ENCODE data around the gene STARD13. TPM values are rescaled to one million over a fixed set of nuclear protein-coding genes. Genes with fewer than 3 reads are reported as not detected.

The STARD13 gene
- total and polyA plus RNA-seq, 7 experiments from 2014 or later, result 0.30 to 1.1 (median 0.73) TPM; not detected in 2

DNA sequence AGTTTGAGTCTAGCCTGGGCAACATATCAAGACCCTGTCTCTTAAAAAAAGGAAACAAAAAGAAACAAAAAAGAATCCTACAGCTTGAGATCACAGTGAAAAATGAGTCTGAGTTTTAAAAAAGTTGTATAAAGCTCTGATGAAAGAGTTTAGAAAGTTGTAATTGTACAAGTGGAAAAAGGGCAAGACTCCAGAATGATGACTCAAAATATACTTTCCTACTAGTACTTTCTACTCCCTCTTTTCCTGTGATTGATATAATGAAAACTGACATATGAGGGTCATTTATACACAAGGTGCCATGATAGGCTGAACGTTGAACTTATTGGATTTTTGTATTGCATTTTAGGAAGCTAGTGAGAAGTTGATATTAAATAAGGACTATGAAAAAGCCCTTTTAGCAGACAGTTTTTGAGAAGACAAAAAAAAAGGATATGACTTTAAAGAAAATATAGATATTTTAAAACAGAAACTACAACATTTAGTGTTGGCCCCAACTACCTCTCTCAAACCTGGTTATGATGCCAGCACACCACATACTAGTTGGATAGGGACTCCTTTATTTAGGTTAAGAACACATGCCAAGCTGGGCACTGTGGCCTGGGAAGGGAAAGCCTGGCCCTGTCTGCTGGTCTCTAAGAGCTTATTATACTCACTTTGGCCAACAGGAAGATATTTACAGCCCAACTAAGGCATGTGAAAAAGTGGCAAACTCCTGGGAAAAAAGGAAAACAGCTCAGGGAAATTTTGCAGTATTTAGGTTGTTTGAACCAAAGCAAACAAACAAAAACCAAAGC, 152.7 kb downstream of the STARD13 start:
- H3K4me1 ChIP-seq (ENCODE audit: control insufficient read depth in 2 of 2, insufficient read depth in 2 of 2, low read length in 2 of 2), result no peaks in the 10 kb centered on the region
- no peak for ATAC-seq
- ChIA-PET POLR2A (no interaction called here), CTCF (interaction anchor here (0.7 kb wide), 1 partner anchor 19 kb away, joined by 3 read pairs; no protein-coding TSS in a partner anchor)
- Mint-ChIP-seq H3K36me3 (peaks cover 0 to 9% (median 0%) of the 10 kb centered on the region in 5 donors), H3K4me1 (no peaks in the 10 kb centered on the region), H3K9me3 (peaks cover 0 to 14% (median 0%) of the 10 kb centered on the region in 11 donors), H3K27ac (no peak overlapping the region), H3K27me3 (peaks cover 0 to 9% (median 0%) of the 10 kb centered on the region in 5 donors), H3K4me3 (no peak overlapping the region)
- intact Hi-C loops (cut with micrococcal nuclease), result no loop called here
- no peaks in the 10 kb centered on the region for H3K9me3 ChIP-seq (ENCODE audit: control insufficient read depth in 2 of 3, low read length in 3 of 3)
- no peak overlapping the region for H3K27ac ChIP-seq (ENCODE audit: low read depth, low read length)
- no peaks in the 10 kb centered on the region for H3K36me3 ChIP-seq (ENCODE audit: control insufficient read depth in 2 of 3, insufficient read depth in 3 of 3, low read length in 3 of 3)
- H3K4me3 ChIP-seq (ENCODE audit: low read length), result no peak overlapping the region
- DNase-seq, result no peak
- H3K27me3 ChIP-seq (ENCODE audit: control insufficient read depth in 2 of 2, insufficient read depth in 2 of 2, low read length in 2 of 2), result no peaks in the 10 kb centered on the region

DNA sequence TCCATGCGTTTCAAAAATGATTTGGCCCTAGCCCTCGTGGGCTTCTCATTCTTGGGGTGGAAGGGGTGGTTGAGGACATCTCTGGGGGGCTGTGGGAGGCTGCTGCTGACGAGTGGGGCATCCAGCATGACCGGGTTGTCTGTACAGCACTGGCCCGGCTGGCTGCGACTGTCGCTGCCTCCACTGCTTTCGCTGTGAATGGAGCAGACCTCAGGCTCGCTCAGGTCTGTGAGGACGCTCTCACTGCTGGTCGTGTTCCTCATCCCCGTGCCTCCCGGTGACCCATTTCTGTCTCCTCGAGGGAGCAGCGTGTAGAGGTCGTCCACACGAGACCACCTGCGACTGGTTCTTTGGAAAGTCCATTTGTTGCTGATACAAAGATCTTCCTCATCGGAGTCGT, 155.7 kb downstream of the STARD13 start:
- Mint-ChIP-seq H3K36me3 (peaks cover 0 to 10% (median 0%) of the 10 kb centered on the region in 5 donors), H3K4me3 (no peak overlapping the region), H3K4me1 (no peaks in the 10 kb centered on the region), H3K9me3 (peaks cover 0 to 9% (median 0%) of the 10 kb centered on the region in 11 donors), H3K27me3 (peaks cover 0 to 10% (median 0%) of the 10 kb centered on the region in 5 donors), H3K27ac (no peak overlapping the region)
- no peak overlapping the region for H3K27ac ChIP-seq (ENCODE audit: low read depth, low read length)
- no peak overlapping the region for H3K4me3 ChIP-seq (ENCODE audit: low read length)
- H3K9me3 ChIP-seq (ENCODE audit: control insufficient read depth in 2 of 3, low read length in 3 of 3), result no peaks in the 10 kb centered on the region
- H3K27me3 ChIP-seq (ENCODE audit: control insufficient read depth in 2 of 2, insufficient read depth in 2 of 2, low read length in 2 of 2), result no peaks in the 10 kb centered on the region
- ChIA-PET CTCF (no interaction called here), POLR2A (no interaction called here)
- no peaks in the 10 kb centered on the region for H3K36me3 ChIP-seq (ENCODE audit: control insufficient read depth in 2 of 3, insufficient read depth in 3 of 3, low read length in 3 of 3)
- no peaks in the 10 kb centered on the region for H3K4me1 ChIP-seq (ENCODE audit: control insufficient read depth in 2 of 2, insufficient read depth in 2 of 2, low read length in 2 of 2)
- intact Hi-C loops (cut with micrococcal nuclease), result no loop called here
- ATAC-seq (no peak), DNase-seq (no peak)

DNA sequence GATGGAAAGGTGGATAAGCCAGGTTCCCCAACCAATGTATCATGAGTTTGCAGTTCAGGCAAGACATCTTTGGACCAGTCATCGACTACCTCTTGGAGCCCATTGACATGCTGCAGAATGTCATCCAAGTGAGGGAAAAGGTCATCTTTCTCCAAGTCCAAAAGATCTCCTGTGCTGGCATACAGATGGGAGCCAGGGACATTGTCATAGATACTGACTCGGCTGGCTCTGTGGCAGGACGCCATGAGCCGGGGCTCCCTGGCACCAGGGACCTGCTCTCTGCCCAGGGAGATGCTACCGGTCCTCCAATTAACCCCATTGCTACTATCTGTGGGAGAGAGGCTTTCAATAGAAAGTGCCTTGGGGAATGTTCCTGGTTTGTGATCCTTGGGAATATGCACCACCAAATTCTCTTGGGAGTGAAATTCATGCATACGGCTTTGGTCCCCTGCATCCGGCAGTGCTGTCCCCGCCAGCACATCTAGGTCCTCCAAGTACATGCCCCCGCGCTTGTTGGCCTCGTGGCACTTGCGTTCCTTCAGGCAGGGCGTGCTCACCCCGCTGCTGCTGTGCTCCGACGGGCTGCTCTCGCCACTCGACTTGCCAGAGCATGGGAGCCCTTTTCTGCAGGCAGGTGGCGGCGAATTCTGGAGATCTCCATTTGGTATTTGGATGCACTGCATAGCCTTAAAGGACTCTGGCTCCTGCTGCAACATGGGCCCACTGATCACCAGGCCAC, 156.3 kb downstream of the STARD13 start:
- no peaks in the 10 kb centered on the region for H3K27me3 ChIP-seq (ENCODE audit: control insufficient read depth in 2 of 2, insufficient read depth in 2 of 2, low read length in 2 of 2)
- no peak overlapping the region for H3K27ac ChIP-seq (ENCODE audit: low read depth, low read length)
- H3K36me3 Mint-ChIP-seq, result peaks cover 0 to 10% (median 0%) of the 10 kb centered on the region in 5 donors
- CTCF ChIA-PET, result no interaction called here
- intact Hi-C loops (cut with micrococcal nuclease), result no loop called here
- H3K27ac Mint-ChIP-seq, result no peak overlapping the region
- H3K4me1 ChIP-seq (ENCODE audit: control insufficient read depth in 2 of 2, insufficient read depth in 2 of 2, low read length in 2 of 2), result no peaks in the 10 kb centered on the region
- H3K9me3 ChIP-seq (ENCODE audit: control insufficient read depth in 2 of 3, low read length in 3 of 3), result no peaks in the 10 kb centered on the region
- DNase-seq (no peak), ATAC-seq (no peak)
- peaks cover 0 to 5% (median 0%) of the 10 kb centered on the region in 11 donors for H3K9me3 Mint-ChIP-seq
- H3K4me3 Mint-ChIP-seq, result no peak overlapping the region
- no peak overlapping the region for H3K4me3 ChIP-seq (ENCODE audit: low read length)
- H3K27me3 Mint-ChIP-seq, result peaks cover 0 to 9% (median 0%) of the 10 kb centered on the region in 5 donors
- no peaks in the 10 kb centered on the region for H3K36me3 ChIP-seq (ENCODE audit: control insufficient read depth in 2 of 3, insufficient read depth in 3 of 3, low read length in 3 of 3)
- no peaks in the 10 kb centered on the region for H3K4me1 Mint-ChIP-seq
- POLR2A ChIA-PET, result no interaction called here

DNA sequence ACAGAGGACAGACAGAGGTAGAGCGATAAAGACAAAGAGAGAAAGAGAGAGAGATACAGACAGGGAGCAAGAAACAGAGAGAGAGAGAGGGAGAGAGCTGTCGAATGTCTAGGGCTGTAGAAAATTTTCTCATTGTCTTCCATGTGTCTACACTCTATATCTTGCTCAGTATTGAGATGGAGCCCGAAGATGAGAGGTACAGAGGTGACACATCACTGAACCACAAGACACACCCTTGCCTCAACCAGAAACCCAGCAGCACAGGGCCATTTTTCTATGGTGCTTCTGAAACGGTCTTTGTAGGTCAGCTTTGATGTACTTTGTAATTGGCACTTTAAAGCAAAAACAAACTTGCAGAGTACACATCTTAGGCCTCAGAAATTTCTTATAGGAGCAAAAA, 157.4 kb downstream of the STARD13 start:
- no peak overlapping the region for H3K27ac Mint-ChIP-seq
- DNase-seq, result no peak
- no peaks in the 10 kb centered on the region for H3K4me1 ChIP-seq (ENCODE audit: control insufficient read depth in 2 of 2, insufficient read depth in 2 of 2, low read length in 2 of 2)

DNA sequence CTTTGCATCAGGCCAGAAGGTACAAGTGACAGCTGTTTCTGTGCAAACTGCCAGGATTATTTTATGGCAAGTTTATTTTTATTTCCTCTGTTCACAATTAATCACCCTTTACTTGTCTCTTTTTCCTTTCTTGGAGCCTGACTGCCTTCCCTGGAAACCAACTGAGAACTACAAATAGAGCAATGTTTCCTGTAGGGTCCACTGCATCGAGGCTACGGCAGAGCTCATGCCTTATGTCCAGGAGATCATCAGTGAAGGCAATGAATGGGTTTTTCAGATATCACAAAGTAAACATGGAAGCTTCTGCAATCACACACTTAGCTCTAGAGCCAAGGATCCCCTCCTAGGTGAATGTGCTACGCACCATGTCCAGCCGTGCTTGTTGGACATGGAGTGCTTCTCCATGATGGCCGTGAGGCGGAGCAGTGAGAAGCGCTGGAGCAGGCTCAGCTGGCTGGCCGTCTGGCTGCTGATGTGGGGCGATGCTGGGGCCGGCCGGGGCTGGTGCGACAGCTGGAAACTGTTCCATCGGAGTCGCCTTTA, 158.5 kb downstream of the STARD13 start:
- DNase-seq (no peak), ATAC-seq (no peak)
- H3K27me3 ChIP-seq (ENCODE audit: control insufficient read depth in 2 of 2, insufficient read depth in 2 of 2, low read length in 2 of 2), result no peaks in the 10 kb centered on the region
- Mint-ChIP-seq H3K4me3 (no peak overlapping the region), H3K9me3 (peaks cover 0 to 3% (median 0%) of the 10 kb centered on the region in 11 donors), H3K27ac (no peak overlapping the region), H3K36me3 (peaks cover 0 to 10% (median 0%) of the 10 kb centered on the region in 5 donors), H3K4me1 (peaks cover 0 to 2% (median 0%) of the 10 kb centered on the region in 7 donors), H3K27me3 (peaks cover 0 to 13% (median 7%) of the 10 kb centered on the region in 5 donors)
- ChIA-PET CTCF (no interaction called here), POLR2A (no interaction called here)
- no peak overlapping the region for H3K27ac ChIP-seq (ENCODE audit: low read depth, low read length)
- no peaks in the 10 kb centered on the region for H3K36me3 ChIP-seq (ENCODE audit: control insufficient read depth in 2 of 3, insufficient read depth in 3 of 3, low read length in 3 of 3)
- H3K4me3 ChIP-seq (ENCODE audit: low read length), result no peak overlapping the region
- H3K9me3 ChIP-seq (ENCODE audit: control insufficient read depth in 2 of 3, low read length in 3 of 3), result no peaks in the 10 kb centered on the region
- intact Hi-C loops (cut with micrococcal nuclease), result no loop called here
- H3K4me1 ChIP-seq (ENCODE audit: control insufficient read depth in 2 of 2, insufficient read depth in 2 of 2, low read length in 2 of 2), result no peaks in the 10 kb centered on the region

More for the DNA sequence above, 157.4 kb downstream of the STARD13 start:
- Histone ChIP-seq H3K4me3 (ENCODE audit: low read length) (no peak overlapping the region), H3K36me3 (ENCODE audit: control insufficient read depth in 2 of 3, insufficient read depth in 3 of 3, low read length in 3 of 3) (no peaks in the 10 kb centered on the region), H3K27me3 (ENCODE audit: control insufficient read depth in 2 of 2, insufficient read depth in 2 of 2, low read length in 2 of 2) (no peaks in the 10 kb centered on the region), H3K9me3 (ENCODE audit: control insufficient read depth in 2 of 3, low read length in 3 of 3) (no peaks in the 10 kb centered on the region), H3K27ac (ENCODE audit: low read depth, low read length) (no peak overlapping the region)
- peaks cover 0 to 1% (median 0%) of the 10 kb centered on the region in 7 donors for H3K4me1 Mint-ChIP-seq
- no peak overlapping the region for H3K4me3 Mint-ChIP-seq
- peaks cover 0 to 10% (median 0%) of the 10 kb centered on the region in 5 donors for H3K36me3 Mint-ChIP-seq
- ChIA-PET POLR2A (no interaction called here), CTCF (no interaction called here)
- intact Hi-C loops (cut with micrococcal nuclease), result no loop called here
- peaks cover 0 to 9% (median 6%) of the 10 kb centered on the region in 5 donors for H3K27me3 Mint-ChIP-seq
- H3K9me3 Mint-ChIP-seq, result peaks cover 0 to 5% (median 0%) of the 10 kb centered on the region in 11 donors
- ATAC-seq, result no peak

DNA sequence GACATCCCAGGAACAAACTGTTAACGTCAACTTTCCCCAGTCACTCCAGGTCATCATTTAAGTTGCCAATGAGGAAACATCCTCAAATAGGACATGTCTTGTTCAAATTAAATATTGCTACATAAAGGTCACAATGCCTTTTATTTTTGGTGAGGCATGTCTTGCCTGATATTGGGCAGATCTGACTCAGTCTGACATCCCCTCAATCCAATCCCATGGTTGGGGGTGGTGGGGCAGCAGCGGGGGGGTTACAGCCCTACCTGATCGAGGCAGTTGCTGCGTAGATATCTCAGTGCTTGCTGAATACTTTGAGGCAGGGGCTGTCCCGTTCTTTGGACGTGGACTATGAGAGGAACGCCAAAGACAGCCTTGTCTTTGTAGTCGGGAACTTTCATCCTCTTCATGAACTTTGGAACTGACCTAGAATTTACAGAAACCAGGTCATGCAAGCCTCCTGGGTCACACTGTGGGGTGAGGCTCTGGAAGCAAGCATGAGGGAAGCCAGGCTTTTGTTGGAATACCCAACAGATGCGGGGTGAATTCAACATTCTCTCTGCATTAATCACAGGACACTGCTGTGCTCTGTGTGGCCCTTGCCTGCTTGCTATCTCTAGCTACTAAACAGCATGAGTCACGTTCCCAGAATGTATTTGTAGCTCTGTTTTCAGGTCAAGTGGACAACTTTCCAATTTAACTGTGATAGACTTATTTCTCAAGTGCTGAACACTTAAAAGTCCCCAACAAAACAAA, 159.6 kb downstream of the STARD13 start:
- Histone ChIP-seq H3K27me3 (ENCODE audit: control insufficient read depth in 2 of 2, insufficient read depth in 2 of 2, low read length in 2 of 2) (no peaks in the 10 kb centered on the region), H3K36me3 (ENCODE audit: control insufficient read depth in 2 of 3, insufficient read depth in 3 of 3, low read length in 3 of 3) (no peaks in the 10 kb centered on the region), H3K27ac (ENCODE audit: low read depth, low read length) (no peak overlapping the region), H3K9me3 (ENCODE audit: control insufficient read depth in 2 of 3, low read length in 3 of 3) (no peaks in the 10 kb centered on the region), H3K4me3 (ENCODE audit: low read length) (no peak overlapping the region), H3K4me1 (ENCODE audit: control insufficient read depth in 2 of 2, insufficient read depth in 2 of 2, low read length in 2 of 2) (no peaks in the 10 kb centered on the region)
- ChIA-PET CTCF (no interaction called here), POLR2A (no interaction called here)
- Mint-ChIP-seq H3K9me3 (peaks cover 0 to 3% (median 0%) of the 10 kb centered on the region in 11 donors), H3K36me3 (peaks cover 0 to 5% (median 0%) of the 10 kb centered on the region in 5 donors), H3K4me3 (no peak overlapping the region), H3K4me1 (peaks cover 0 to 2% (median 0%) of the 10 kb centered on the region in 7 donors), H3K27ac (no peak overlapping the region), H3K27me3 (peaks cover 0 to 14% (median 7%) of the 10 kb centered on the region in 5 donors)
- ATAC-seq (no peak), DNase-seq (no peak)
- intact Hi-C loops (cut with micrococcal nuclease), result no loop called here

All from naive thymus-derived CD4-positive, alpha-beta T cell (primary cell).